ENCODE data around the gene RHOD.

Gene RHOD

DNA sequence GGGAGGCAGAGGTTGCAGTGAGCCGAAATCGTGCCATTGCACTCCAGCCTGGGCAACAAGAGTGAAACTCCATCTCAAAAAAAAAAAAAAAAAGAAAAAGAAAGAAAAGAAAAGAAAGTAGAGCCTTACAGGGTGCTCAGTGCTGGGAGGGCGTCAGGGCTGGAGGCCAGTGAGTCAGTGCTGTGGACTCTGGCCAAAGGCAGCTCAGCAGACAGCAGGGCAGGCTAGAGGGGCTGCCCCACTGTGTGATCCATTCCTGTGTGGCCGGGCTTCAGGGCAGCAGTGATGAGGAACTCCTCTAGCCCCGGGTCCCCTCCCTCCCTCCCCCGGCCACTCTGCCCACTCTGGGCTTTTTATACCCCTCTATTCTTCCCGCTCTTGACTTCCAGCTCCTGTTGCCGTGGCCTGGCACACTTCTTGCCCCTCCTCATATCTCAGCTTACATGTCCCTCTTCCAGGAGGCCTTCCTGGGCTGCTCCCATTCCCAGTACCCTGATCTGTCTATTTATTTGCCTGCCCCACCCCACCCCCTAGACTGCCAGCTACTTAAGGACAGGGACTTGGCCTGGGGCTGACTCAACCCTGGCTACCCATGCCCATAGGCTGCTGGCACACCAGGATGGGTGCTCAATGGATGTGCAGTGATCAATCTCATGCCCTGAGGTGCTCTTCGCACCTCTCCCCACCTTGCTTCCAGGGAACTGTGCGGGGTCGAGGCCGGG is 23.7 kb upstream of the RHOD start:
- no peak for FAIRE-seq

DNA sequence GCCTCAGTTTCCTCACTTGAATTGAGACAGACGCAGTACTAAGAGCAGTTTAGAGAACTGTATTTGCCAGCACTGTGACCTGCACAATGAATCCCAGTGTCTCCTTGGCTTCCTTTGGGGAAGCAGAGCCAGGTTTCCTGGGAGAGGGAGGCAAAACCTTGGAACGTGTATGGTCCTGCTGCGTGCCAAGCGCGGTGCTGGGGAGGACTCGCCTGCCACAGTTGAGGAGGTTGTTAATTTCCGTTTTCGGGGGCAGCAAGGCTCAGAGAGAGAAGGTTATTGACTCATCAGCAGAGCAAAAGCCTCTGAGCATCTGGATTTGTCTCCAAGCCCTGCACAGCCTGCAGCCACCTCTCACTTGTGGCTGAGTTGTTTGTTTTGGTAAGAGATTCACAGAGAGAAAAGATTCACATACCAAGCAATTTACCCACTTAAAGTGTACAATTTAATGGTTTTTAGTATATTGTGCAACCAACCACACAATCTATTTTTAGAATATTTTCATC is 22.9 kb upstream of the RHOD start:
- FAIRE-seq: no peak

DNA sequence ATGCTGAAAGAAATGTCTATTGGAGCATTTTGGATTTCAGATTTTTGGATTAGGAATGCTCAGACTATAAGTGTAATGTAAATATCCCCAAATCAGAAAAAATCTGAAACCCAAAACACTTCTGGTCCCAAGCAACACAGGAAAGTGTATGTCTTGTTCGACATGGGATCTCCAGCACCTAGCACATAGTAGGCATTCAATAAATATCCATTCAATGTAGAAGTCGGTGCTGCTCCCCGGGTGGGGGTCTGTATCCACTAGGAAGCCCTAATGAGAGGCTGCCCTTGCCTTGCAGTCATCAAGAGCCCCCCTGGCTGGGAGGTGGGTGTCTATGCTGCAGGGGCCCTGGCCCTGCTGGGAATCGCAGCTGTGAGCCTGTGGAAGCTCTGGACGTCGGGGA is 22.3 kb upstream of the RHOD start:
- no peak for FAIRE-seq

DNA sequence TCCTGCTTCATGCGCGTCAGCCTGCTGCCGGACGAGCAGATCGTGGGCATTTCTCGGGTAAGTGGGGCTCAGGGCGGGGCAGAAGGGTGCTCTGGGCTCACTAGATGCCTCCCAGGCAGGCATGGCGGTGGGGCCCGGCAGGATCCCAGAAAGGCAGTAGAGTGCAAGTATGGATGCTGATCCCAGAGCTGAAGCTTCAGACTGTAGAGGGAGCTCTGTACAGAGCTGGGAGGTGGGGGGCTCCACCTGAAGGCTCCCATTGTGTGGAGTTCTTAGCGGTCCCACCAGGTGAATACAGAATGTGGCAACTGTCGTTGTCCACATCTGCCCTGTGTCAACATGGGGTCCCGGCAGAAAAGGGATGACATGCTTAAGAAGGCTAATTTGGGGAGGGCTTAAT is 16.5 kb upstream of the RHOD start:
- no peak for FAIRE-seq

DNA sequence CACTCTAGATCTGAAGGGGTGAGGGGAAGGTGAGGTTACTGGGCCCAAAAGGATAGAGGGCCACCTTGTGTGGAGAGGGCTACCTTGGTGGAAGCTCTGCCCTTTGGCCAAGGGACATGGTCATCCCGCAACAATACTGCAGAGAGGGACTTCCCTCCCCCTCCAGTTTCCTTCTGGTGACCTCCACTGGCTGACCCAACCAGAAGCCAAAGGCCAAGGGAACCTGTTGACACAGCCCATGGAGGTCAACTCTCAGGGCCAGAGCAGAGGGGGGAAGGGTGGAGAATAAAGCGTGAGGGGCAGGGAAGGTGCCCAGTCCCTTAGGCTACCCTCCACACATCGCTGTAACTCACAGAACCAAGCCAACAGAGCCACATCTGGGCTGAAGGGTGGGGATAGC is 15.0 kb upstream of the RHOD start:
- FAIRE-seq: no peak

DNA sequence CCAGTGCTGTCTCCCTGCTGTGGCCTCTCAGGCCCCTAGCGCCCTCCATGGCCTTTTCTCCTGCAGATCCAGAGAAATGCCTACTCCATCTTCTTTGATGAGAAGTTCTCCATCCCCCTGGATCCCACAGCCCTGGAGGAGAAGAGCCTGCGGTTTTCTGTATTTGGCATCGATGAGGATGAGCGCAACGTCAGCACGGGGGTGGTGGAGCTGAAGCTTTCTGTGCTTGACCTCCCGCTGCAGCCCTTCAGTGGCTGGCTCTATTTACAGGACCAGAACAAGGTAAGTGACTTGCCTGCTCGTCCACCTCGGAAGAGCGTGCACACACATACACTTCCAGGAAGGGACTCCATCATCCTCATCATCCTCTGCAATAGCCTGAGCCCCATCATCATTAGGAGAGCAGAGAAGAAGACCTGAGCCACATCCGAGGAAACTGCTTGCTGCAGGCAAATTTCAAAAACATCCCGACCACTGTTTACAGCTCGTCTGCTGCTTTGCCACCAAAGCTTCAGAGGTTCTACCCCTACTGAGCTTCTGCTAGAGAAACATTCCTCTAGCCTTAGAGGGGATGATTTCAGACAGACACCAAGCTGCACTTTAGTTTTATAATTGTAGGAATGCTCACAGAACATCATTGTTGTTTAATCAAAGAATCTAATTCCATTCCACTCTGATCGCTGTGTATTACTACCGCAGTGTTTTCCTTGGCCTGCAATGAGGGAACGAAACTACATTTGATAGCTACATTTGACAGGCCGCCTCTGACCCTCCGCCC is 12.9 kb upstream of the RHOD start:
- FAIRE-seq: no peak

DNA sequence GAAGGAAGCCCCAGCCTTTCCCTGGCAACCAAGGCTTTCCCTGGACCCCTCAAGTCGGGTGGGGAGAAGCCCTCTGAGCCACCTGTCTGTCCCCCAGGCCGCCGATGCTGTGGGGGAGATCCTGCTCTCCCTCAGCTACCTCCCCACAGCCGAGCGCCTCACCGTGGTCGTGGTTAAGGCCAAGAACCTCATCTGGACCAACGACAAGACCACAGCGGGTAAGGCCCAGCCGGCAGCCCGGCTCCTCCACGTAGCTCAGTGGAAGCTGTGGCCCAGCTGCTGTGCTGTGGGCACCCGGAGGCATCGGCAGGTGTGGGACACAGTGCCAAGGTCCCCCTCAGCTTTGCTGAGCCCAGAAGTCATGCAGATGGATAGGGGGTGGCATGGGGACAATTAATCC is 12.2 kb upstream of the RHOD start:
- FAIRE-seq: no peak

DNA sequence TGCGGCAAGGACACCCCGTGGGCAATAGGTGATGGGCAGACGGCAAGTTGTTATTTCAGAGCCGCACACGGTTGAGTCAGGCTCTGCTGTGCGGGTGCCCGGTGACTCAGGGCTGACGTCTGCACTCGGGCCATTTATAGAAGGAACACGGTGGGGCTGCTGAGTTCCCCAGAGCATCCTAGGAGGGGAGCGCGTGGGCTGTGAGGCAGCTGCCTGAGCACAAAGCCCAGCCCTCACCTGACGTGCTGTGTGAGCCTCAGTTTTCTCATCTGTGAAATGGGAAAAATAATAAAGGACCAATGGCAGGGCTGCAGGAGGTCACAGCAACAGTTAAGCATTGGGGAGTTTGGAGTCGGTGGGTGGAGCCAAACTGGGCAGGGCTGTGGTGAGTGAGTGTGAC is 11.3 kb upstream of the RHOD start:
- FAIRE-seq: no peak

DNA sequence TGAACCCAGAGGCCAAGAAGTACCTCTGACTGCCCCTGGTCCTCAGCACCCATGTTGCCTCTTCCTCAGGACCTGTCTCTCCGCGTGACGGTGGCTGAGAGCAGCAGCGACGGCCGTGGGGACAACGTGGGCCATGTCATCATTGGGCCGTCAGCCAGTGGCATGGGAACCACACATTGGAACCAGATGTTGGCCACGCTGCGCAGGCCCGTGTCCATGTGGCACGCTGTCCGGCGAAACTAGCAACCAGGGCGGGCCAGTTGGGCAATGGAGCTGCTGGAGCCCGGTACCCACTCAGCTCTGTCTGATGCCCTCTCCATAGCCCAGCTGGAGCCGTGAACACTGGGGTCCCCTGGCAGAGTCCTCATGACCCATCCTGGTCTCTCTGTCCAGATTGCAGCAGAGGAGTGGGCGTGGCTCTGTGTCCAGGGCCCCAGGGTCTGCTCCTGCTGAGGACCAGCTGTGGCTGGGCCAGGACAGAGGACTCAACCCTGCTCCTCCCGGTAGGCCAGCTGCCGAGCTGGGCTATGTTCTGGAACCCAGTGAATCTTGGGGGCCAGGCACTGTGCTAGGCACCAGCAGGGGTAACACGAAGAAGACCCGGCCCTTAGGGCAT is 8.0 kb upstream of the RHOD start:
- no peak for FAIRE-seq

DNA sequence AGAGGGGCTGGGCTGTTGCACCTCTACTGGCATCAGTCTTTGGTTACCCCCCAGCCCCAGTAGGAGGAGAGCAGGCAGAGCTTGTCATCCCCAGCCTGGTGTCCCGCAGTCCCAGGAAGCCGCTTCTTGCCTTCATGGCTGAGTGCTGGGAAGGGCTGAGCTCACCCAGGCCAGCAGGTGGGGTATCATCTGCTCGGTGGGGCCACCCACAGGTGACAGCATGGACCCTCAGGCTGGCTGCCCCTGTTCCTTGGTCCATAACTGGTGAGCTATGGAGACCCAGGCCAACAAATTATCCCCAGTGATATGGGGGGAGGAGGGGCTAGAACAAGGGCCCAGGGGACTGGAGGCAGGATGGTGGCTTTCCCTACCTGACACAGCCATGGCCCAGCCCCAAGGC is 6.5 kb upstream of the RHOD start:
- FAIRE-seq: no peak

DNA sequence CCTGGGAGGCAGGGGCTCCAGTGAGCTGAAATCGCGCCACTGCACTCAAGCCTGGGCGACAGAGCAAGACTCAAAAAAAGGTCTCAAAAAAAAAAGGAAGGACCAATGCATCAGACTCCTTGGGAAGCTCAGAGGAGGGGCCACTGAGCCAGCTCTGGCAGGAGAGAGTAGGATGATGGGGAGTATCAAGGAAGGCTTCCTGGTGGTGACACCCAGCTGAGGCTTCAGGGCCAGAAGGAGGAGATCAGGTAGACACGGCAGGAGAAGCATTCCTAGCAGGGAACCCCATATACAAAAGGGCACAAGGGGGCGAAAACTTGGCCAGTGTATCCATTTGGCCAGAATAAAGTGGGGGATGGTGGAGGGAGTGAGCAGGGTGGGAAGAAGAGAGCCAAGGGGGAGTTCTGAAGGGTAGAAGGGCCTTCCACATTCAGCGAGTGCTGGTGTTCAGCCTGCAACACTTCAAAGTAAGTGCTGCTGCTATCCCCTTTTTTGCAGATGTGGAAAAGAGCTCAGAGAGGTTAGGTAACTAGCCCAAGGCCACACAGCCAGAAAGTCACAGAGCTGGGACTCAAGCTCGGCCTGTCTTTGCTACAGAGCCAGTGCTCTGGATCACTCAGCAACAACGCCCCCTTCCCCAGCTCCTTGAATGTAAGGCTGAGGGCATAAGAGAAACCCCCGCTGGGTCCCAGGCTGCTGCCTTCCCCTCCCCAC is 5.3 kb upstream of the RHOD start:
- no peak for FAIRE-seq

DNA sequence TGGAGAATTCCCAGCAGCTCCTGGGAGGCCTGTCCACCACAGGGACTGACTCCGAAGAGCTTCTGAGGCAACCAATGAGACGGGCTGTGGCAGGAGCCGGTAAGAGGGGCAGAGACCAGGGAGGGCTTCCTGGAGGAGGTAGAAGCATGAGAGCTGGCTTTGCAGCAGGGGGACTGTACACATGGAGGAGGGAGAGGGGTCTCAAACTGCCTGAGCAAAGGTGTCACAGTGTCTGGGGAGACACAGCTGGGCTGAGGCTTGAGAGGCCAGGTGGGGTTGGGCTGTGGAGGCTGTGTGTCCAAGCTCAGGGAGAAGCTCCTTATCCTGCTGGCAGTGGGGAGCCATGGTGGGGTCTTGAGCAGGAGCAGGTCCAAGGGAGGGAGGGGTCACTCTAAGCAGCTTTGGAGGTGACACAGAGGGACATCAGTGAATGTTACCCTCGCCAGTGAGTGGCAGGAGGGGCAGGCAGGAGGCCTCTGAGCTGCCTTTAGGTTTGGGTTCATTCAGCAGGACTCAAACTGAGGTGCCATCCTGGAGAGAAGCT is 4.6 kb upstream of the RHOD start:
- FAIRE-seq: no peak

DNA sequence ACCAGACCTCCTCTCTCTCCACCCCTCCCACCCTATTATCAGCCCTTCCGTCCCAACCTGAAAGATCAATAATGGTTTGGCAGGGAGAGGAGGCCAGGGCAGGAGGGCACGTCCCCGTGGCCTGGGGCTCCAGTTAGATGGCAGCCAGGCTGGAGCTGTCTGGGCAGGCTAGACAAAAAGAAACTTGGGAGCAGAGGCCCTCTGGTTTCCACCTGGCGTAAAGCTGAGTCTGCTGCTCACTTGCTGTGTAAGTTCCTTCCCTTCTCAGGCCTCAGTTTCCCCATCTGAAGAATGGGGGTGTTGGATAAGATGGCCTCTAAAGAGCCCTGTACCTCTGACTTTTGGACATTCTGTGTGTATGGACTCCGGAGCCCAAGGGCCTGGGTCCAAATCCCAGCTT is 3.8 kb upstream of the RHOD start:
- FAIRE-seq: no peak

DNA sequence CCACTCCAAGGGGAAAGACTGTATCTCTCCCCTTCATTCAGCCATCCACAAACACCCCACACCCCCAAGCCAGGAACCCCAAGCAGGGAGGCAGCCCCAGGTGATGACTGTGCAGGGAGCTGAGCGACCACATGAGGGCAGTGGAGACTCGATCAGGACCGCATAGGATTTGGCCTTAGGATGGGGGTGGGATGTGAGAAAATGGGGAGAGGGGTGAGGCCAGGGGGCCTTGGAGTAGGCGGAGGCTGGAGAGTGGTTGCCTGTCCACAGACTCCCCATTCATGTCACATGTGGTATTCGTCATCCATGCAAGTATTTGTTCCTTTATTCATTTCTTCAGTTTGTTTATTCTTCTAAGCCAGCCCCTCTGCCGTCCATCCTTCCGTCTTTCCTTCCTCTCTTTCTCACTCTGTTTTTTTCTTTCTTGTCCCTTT is 2.7 kb upstream of the RHOD start:
- no peak for FAIRE-seq

DNA sequence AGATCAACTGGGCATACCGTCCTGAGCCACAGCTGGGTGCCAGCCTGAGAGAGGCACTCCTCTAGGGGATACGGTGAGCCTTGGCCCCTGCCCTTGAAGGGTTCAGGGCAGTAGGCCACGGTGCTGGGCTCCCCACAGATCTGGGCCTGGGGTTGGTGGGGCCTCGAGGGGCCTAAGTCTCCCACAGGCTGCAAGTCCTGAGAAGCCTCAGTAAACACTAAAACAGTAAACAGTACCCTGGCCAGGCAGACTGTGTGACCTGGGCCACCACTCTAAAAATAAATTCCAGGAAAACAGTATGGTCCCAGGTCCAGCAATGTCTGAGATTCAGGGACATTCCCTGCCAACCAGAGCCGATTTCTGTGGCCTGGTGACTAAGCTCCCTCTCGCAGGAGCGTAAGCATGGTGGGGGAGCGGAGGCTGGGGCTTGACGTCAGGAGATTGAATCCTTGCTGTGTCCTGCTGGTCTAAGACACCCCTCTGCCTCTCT is 2.3 kb upstream of the RHOD start:
- FAIRE-seq: no peak

DNA sequence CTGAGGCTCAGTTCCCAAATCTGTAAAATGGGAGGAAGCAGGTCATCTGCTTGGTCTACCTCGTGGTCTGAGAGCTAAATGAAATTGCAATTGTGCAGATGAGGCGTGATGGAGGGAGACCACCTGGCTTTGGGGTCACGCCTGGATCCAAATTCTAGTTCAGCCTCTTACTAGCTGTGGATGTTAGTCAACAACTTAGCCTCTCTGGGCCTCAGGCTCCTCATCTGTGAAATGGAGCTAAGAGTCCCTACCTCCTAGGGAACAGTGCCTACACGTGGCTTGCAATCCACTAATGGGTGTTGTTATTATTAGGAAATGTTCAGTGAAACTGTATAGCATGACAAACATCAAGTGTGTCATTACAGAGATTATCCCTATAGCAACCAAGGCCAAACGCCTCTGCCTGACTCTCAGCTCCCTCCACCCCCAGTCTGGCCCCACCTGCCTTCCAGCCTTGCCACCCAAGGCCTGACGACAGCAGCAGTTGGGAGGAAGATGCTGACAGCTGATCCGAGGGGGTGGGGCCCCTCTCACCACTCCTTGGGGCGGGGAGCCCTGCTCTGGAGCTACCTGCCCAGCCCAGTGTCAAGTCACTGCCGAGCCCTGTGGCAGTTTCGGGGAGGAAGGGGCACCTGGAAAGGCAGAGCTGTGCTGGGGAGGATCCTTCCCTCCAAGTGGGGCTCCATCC is 1.7 kb upstream of the RHOD start:
- no peak for FAIRE-seq

DNA sequence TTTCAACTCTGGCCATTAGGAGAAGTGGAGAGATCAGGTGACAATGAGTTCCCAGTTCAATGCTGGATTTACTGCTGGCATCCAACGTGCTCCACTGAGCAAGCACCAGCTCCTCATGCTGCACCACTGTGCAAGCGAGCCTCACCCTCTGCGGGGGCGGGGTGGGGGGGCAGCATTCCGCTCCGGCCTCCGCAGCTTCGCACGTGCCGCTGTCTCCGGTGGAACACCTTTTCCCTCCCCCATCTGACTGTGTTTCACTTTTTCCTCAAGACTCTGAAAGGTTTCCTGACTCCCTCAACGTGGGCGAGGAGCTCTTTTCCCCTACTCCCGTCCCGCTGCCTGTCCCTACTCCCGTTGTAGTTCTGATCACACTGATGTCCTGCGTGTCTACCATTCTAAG is 835 bp upstream of the RHOD start:
- FAIRE-seq: no peak

DNA sequence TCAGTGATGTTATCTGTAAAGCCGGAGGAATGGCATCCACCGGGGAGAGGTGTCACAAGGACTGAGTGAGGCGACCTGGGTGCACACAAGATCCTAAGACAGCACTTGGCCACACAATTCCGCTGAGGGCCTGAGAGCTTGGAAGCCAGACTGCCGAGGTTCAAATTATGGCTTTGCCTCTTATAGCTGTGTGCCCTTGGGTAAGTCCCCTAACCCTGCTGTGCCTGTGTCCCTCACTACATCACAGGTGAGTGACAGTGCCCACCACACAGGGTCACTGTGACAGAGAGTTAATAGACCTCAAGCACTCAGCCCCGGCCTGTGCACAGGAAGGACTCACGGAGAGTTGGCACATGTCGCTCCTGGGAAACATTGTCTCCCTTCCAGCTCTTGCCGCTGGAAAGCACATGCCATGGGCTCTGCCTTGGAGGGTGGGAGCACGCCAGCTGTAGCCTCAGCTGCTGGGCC is 592 bp downstream of the RHOD start:
- no peak for FAIRE-seq

DNA sequence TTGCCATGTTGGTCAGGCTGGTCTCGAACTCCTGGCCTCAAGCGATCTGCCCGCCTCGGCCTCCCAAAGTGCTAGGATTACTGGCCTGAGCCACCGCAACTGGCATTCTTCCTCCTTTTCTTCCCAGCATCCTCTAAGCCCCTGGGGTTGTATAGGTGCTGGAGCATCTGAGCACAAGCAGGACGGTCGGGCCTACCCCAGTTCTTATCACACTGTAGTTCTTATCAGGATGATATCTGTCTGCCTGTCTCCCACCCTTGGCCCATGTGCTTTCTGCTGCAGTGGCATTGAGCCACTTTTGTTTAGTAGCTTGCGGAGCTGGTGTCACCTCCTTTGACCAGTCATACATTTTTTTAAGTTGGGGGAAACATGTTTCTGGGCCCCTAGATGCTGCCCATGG is 1.9 kb downstream of the RHOD start:
- FAIRE-seq: no peak

DNA sequence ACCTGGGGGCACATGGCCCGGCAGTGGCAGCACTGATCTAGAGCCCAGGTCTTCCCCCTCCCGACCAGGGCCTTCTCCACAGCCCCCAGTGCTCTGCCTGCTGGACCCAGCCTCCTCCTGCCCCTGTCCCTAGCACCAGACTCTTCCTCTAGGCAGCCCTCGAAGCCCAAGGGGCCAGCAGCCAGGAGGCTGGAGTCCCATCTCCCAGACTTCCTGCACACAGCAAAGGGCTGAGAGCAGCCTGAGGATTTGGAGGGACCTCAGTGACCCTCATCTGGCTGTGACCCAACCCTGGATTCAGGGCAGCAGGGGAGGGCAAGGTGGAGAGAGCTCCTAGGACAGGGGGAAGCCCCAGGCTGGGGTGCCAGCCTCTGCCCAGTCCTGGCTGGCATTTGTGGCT is 3.0 kb downstream of the RHOD start:
- no peak for FAIRE-seq

DNA sequence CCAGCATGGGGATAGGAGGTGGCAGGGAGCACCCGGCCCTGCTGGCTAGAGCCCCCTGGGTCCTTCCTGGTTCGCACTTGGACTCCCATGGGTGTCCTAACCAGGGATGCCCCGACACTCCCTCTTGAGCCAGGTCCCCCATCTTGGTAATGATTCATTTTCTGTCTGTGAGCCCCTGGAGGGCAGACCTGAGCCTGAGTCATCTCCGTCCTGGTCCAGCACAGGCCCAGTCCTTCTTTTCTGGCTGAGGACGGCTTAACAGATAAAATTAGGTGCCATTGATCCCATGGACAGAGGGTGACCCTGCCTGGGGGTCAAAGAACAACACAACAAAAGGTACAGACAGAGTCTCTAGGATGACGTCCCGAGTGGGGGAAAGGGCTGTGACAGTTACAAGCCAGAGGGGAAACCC is 3.5 kb downstream of the RHOD start:
- no peak for FAIRE-seq

All from endometrium (tissue), 2 donors.